ENCODE results near the gene RNASEH2A.

RNASEH2A gene

GRCh38 chr19:12766051-12766521, 40.3 kb upstream of the RNASEH2A start:
- Histone ChIP-seq H3K27ac (peak overlapping the region; percentile 20), H3K4me1 (ENCODE audit: control insufficient read depth in 1 of 2, insufficient read depth in 1 of 2, low read depth in 1 of 2, low read length in 1 of 2) (peaks cover 0 to 7% of the 10 kb centered on the region in 2 experiments), H3K4me3 (ENCODE audit: low read depth in 1 of 2, low read length in 1 of 2) (no peak overlapping the region), H3K27me3 (no peaks in the 10 kb centered on the region), H3K36me3 (no peaks in the 10 kb centered on the region), H3K9me3 (no peaks in the 10 kb centered on the region)
- TF ChIP-seq CTCF (IDR thresholded peaks at IDR 0.05): peak; percentile 68

GRCh38 chr19:12767150-12767549, 39.2 kb upstream of the RNASEH2A start:
- Histone ChIP-seq H3K36me3 (no peaks in the 10 kb centered on the region), H3K9me3 (no peaks in the 10 kb centered on the region), H3K4me1 (ENCODE audit: control insufficient read depth in 1 of 2, insufficient read depth in 1 of 2, low read depth in 1 of 2, low read length in 1 of 2) (peaks cover 0 to 7% of the 10 kb centered on the region in 2 experiments), H3K4me3 (ENCODE audit: low read depth in 1 of 2, low read length in 1 of 2) (no peak overlapping the region), H3K27ac (no peak overlapping the region), H3K27me3 (no peaks in the 10 kb centered on the region)
- TF ChIP-seq CTCF (IDR thresholded peaks at IDR 0.05): no peak

GRCh38 chr19:12767666-12768065, 38.7 kb upstream of the RNASEH2A start:
- no peak overlapping the region for H3K27ac ChIP-seq
- H3K36me3 ChIP-seq: no peaks in the 10 kb centered on the region
- H3K27me3 ChIP-seq: no peaks in the 10 kb centered on the region
- TF ChIP-seq CTCF (IDR thresholded peaks at IDR 0.05): no peak
- no peaks in the 10 kb centered on the region for H3K9me3 ChIP-seq
- H3K4me1 ChIP-seq (ENCODE audit: control insufficient read depth in 1 of 2, insufficient read depth in 1 of 2, low read depth in 1 of 2, low read length in 1 of 2): peaks cover 0 to 7% of the 10 kb centered on the region in 2 experiments
- no peak overlapping the region for H3K4me3 ChIP-seq (ENCODE audit: low read depth in 1 of 2, low read length in 1 of 2)

- H3K36me3 ChIP-seq: no peaks in the 10 kb centered on the region
- H3K4me3 ChIP-seq (ENCODE audit: low read depth in 1 of 2, low read length in 1 of 2): no peak overlapping the region
- H3K9me3 ChIP-seq: no peaks in the 10 kb centered on the region
- H3K27me3 ChIP-seq: no peaks in the 10 kb centered on the region
- H3K4me1 ChIP-seq (ENCODE audit: control insufficient read depth in 1 of 2, insufficient read depth in 1 of 2, low read depth in 1 of 2, low read length in 1 of 2): peaks cover under 1 to 8% of the 10 kb centered on the region in 2 experiments
- no peak for TF ChIP-seq CTCF (IDR thresholded peaks at IDR 0.05)
- H3K27ac ChIP-seq: no peak overlapping the region
Observed at GRCh38 chr19:12769689-12770088, 36.7 kb upstream of the RNASEH2A start.

- no peak for TF ChIP-seq CTCF (IDR thresholded peaks at IDR 0.05)
- Histone ChIP-seq H3K36me3 (no peaks in the 10 kb centered on the region), H3K27ac (no peak overlapping the region), H3K9me3 (no peaks in the 10 kb centered on the region), H3K4me3 (ENCODE audit: low read depth in 1 of 2, low read length in 1 of 2) (no peak overlapping the region), H3K4me1 (ENCODE audit: control insufficient read depth in 1 of 2, insufficient read depth in 1 of 2, low read depth in 1 of 2, low read length in 1 of 2) (peaks cover 7 to 14% of the 10 kb centered on the region in 2 experiments), H3K27me3 (no peaks in the 10 kb centered on the region)
Observed at GRCh38 chr19:12770922-12771321, 35.5 kb upstream of the RNASEH2A start.

GRCh38 chr19:12772323-12772722, 34.1 kb upstream of the RNASEH2A start:
- Histone ChIP-seq H3K4me1 (ENCODE audit: control insufficient read depth in 1 of 2, insufficient read depth in 1 of 2, low read depth in 1 of 2, low read length in 1 of 2) (peaks cover 20 to 28% of the 10 kb centered on the region in 2 experiments), H3K36me3 (no peaks in the 10 kb centered on the region), H3K4me3 (ENCODE audit: low read depth in 1 of 2, low read length in 1 of 2) (no peak overlapping the region), H3K27me3 (no peaks in the 10 kb centered on the region), H3K27ac (no peak overlapping the region), H3K9me3 (no peaks in the 10 kb centered on the region)
- TF ChIP-seq CTCF (IDR thresholded peaks at IDR 0.05): no peak

Data from neutrophil (primary cell).